Measurements from ENCODE around the gene BRD9.

Gene BRD9

GRCh38 chr5:900781-901180 is 8.2 kb upstream of the BRD9 start:
- no peak overlapping the region for H3K4me3 ChIP-seq (ENCODE audit: low read depth, low read length)
- DNase-seq (ENCODE audit: low read depth), result no peak
- no peak for TF ChIP-seq CTCF (IDR thresholded peaks at IDR 0.05; ENCODE audit: control insufficient read depth, extremely low read depth, insufficient read depth)

- DNase-seq (ENCODE audit: low read depth), result peak; percentile 31
- no peak for TF ChIP-seq CTCF (IDR thresholded peaks at IDR 0.05; ENCODE audit: control insufficient read depth, extremely low read depth, insufficient read depth)
These were observed 1.1 kb upstream of the BRD9 start for GRCh38 chr5:893711-894110.

GRCh38 chr5:893137-893506 is 521 bp upstream of the BRD9 start:
- no peak for DNase-seq (ENCODE audit: low read depth)
- TF ChIP-seq CTCF (IDR thresholded peaks at IDR 0.05; ENCODE audit: control insufficient read depth, extremely low read depth, insufficient read depth), result no peak

More at GRCh38 chr5:893711-894110, 1.1 kb upstream of the BRD9 start:
- peak overlapping the region; percentile 93 for H3K4me3 ChIP-seq (ENCODE audit: low read depth, low read length)

GRCh38 chr5:891837-892393 is 686 bp downstream of the BRD9 start:
- TF ChIP-seq CTCF (IDR thresholded peaks at IDR 0.05; ENCODE audit: control insufficient read depth, extremely low read depth, insufficient read depth), result no peak
- peak overlapping the region; percentile 93 for H3K4me3 ChIP-seq (ENCODE audit: low read depth, low read length)
- no peak for DNase-seq (ENCODE audit: low read depth)

More at GRCh38 chr5:893137-893506, 521 bp upstream of the BRD9 start:
- peak overlapping the region; percentile 93 for H3K4me3 ChIP-seq (ENCODE audit: low read depth, low read length)

GRCh38 chr5:891117-891836 is 1.3 kb downstream of the BRD9 start:
- no peak for TF ChIP-seq CTCF (IDR thresholded peaks at IDR 0.05; ENCODE audit: control insufficient read depth, extremely low read depth, insufficient read depth)
- DNase-seq (ENCODE audit: low read depth), result peak; percentile 67

GRCh38 chr5:889075-889710 is 3.4 kb downstream of the BRD9 start:
- no peak overlapping the region for H3K4me3 ChIP-seq (ENCODE audit: low read depth, low read length)
- no peak for DNase-seq (ENCODE audit: low read depth)
- no peak for TF ChIP-seq CTCF (IDR thresholded peaks at IDR 0.05; ENCODE audit: control insufficient read depth, extremely low read depth, insufficient read depth)

More at GRCh38 chr5:891117-891836, 1.3 kb downstream of the BRD9 start:
- peak overlapping the region; percentile 93 for H3K4me3 ChIP-seq (ENCODE audit: low read depth, low read length)

All from LNCaP clone FGC (cell line).